H9 (cell line): ENCODE results near the gene HORMAD2. TPM values are rescaled to one million over a fixed set of nuclear protein-coding genes. Genes with fewer than 3 reads are reported as not detected.
"Not testable (repeated sequence)": the region's sequence is repeated elsewhere in the genome, so short reads cannot be mapped to it uniquely, and the experiment has no call there.

ENCODE experiments used
- DNase-seq: peaks from one replicate; pipeline ENCODE4 v3.0.0-alpha.2; 2017
- H2AFZ ChIP-seq: one replicate; pipeline ENCODE4 v1.6.1; 2013; ENCODE audit warnings: mild to moderate bottlenecking, low read length, control low read depth, moderate library complexity
- H2AK5ac ChIP-seq: 2 replicates; pipeline ENCODE4 v1.6.1; 2013; ENCODE audit warnings: low read length, control low read depth, mixed read lengths; ENCODE audit not compliant: insufficient read length
- H2BK120ac ChIP-seq: one replicate; pipeline ENCODE4 v1.6.1; 2013; ENCODE audit warnings: low read depth, mild to moderate bottlenecking, low read length, control low read depth, inconsistent platforms; ENCODE audit not compliant: poor library complexity, severe bottlenecking
- H2BK12ac ChIP-seq: 2 replicates; pipeline ENCODE4 v1.6.1; 2013; ENCODE audit warnings: low read length, control low read depth, mixed read lengths, low read depth; ENCODE audit not compliant: insufficient read length
- H2BK15ac ChIP-seq: 2 replicates; pipeline ENCODE4 v1.6.1; 2013; ENCODE audit warnings: low read depth, low read length, control low read depth
- H2BK20ac ChIP-seq: one replicate; pipeline ENCODE4 v1.6.1; 2013; ENCODE audit warnings: low read depth, mild to moderate bottlenecking, low read length, control low read depth, inconsistent platforms; ENCODE audit not compliant: poor library complexity, severe bottlenecking
- H2BK5ac ChIP-seq: 2 replicates; pipeline ENCODE4 v1.6.1; 2013; ENCODE audit warnings: low read length, control low read depth, mixed read lengths; ENCODE audit not compliant: insufficient read length
- H3K14ac ChIP-seq: 2 replicates; pipeline ENCODE4 v1.6.1; 2013; ENCODE audit warnings: low read length, control low read depth; ENCODE audit not compliant: insufficient read depth
- H3K18ac ChIP-seq: 2 replicates; pipeline ENCODE4 v1.6.1; 2013; ENCODE audit warnings: low read depth, mild to moderate bottlenecking, mixed read lengths, low read length, control low read depth; ENCODE audit not compliant: insufficient read length
- H3K23ac ChIP-seq: 2 replicates; pipeline ENCODE4 v1.6.1; 2013; ENCODE audit warnings: low read length, control low read depth, mixed read lengths, low read depth; ENCODE audit not compliant: insufficient read length
- H3K23me2 ChIP-seq: 2 replicates; pipeline ENCODE4 v1.6.1; 2013; ENCODE audit warnings: low read depth, mild to moderate bottlenecking, mixed read lengths, low read length, control low read depth; ENCODE audit not compliant: insufficient read length, poor library complexity, severe bottlenecking
- H3K27ac ChIP-seq: 2 replicates; pipeline ENCODE4 v1.5.1; 2013; ENCODE audit warnings: low read length, control low read depth, mixed read lengths, low read depth; ENCODE audit not compliant: insufficient read length
- H3K27me3 ChIP-seq: 2 replicates; pipeline ENCODE4 v1.6.1; 2013; ENCODE audit warnings: low read length, control low read depth, inconsistent platforms; ENCODE audit not compliant: insufficient read depth
- H3K4ac ChIP-seq: 2 replicates; pipeline ENCODE4 v1.6.1; 2013; ENCODE audit warnings: low read depth, mild to moderate bottlenecking, control low read depth, inconsistent platforms, low read length, moderate library complexity
- H3K4me1 ChIP-seq: 2 replicates; pipeline ENCODE4 v1.6.1; 2013; ENCODE audit warnings: low read length, control low read depth, inconsistent platforms; ENCODE audit not compliant: insufficient read depth
- H3K4me2 ChIP-seq: 2 replicates; pipeline ENCODE4 v1.6.1; 2013; ENCODE audit warnings: low read length, control low read depth, mixed read lengths; ENCODE audit not compliant: insufficient read length, insufficient read depth
- H3K56ac ChIP-seq: 2 replicates; pipeline ENCODE4 v1.6.1; 2013; ENCODE audit warnings: low read depth, mild to moderate bottlenecking, mixed read lengths, low read length, control low read depth; ENCODE audit not compliant: insufficient read length
- H3K79me1 ChIP-seq: 2 replicates; pipeline ENCODE4 v1.6.1; 2013; ENCODE audit warnings: low read depth, mild to moderate bottlenecking, moderate library complexity, low read length, control low read depth, inconsistent platforms; ENCODE audit not compliant: insufficient read depth, poor library complexity, severe bottlenecking
- H3K79me2 ChIP-seq: 2 replicates; pipeline ENCODE4 v1.6.1; 2013; ENCODE audit warnings: low read length, control low read depth, inconsistent platforms; ENCODE audit not compliant: insufficient read depth
- H3K9ac ChIP-seq: 2 replicates; pipeline ENCODE4 v1.6.1; 2013; ENCODE audit warnings: low read length, control low read depth, mixed read lengths; ENCODE audit not compliant: insufficient read length; ENCODE audit errors: extremely low read depth
- H3K9me3 ChIP-seq: one replicate; pipeline ENCODE4 v1.6.1; 2013; ENCODE audit warnings: low read depth, low read length, inconsistent platforms; ENCODE audit not compliant: control insufficient read depth
- H3T11ph ChIP-seq: one replicate; pipeline ENCODE4 v1.6.1; 2013; ENCODE audit warnings: mild to moderate bottlenecking, low read length, control low read depth, inconsistent platforms
- H4K20me1 ChIP-seq: one replicate; pipeline ENCODE4 v1.6.1; 2013; ENCODE audit not compliant: control insufficient read depth, insufficient read length, insufficient read depth
- H4K5ac ChIP-seq: 2 replicates; pipeline ENCODE4 v1.6.1; 2013; ENCODE audit warnings: low read depth, mild to moderate bottlenecking, mixed read lengths, low read length, control low read depth; ENCODE audit not compliant: insufficient read length
- H4K8ac ChIP-seq: replicated peaks from 2 replicates; pipeline ENCODE4 v1.6.1; 2013; ENCODE audit warnings: low read length, control low read depth, mixed read lengths, low read depth; ENCODE audit not compliant: insufficient read length
- H4K91ac ChIP-seq: 2 replicates; pipeline ENCODE4 v1.6.1; 2013; ENCODE audit warnings: low read depth, mild to moderate bottlenecking, moderate library complexity, mixed read lengths, low read length, control low read depth; ENCODE audit not compliant: insufficient read length
- H3K27ac Mint-ChIP-seq, 3 experiments: 2 replicates in 2 of 3; 3 replicates in 1 of 3; pipeline ENCODE4 v1.8.0; 2020 to 2021; ENCODE audit warnings: mixed read lengths in 3 of 3, mild to moderate bottlenecking in 1 of 3, moderate library complexity in 1 of 3
- H3K27me3 Mint-ChIP-seq: 2 replicates; pipeline ENCODE4 v1.8.0; 2021; ENCODE audit warnings: low read depth, mild to moderate bottlenecking, moderate library complexity, mixed read lengths
- H3K36me3 Mint-ChIP-seq, 3 experiments: 2 replicates in 2 of 3; 3 replicates in 1 of 3; pipeline ENCODE4 v1.8.0; 2020 to 2021; ENCODE audit warnings: low read depth in 3 of 3, mixed read lengths in 3 of 3; ENCODE audit not compliant: insufficient read depth in 1 of 3
- H3K4me1 Mint-ChIP-seq, 2 experiments: 2 replicates each; pipeline ENCODE4 v1.8.0; 2020; ENCODE audit warnings: mixed read lengths in 2 of 2
- H3K4me3 Mint-ChIP-seq, 2 experiments: 2 replicates in 1 of 2; 3 replicates in 1 of 2; pipeline ENCODE4 v1.8.0; 2020 to 2021; ENCODE audit warnings: mild to moderate bottlenecking in 2 of 2, mixed read lengths in 2 of 2, moderate library complexity in 1 of 2
- H3K9me3 Mint-ChIP-seq, 2 experiments: 2 replicates in 1 of 2; 3 replicates in 1 of 2; pipeline ENCODE4 v1.8.0; 2020; ENCODE audit warnings: mild to moderate bottlenecking in 2 of 2, mixed read lengths in 2 of 2, moderate library complexity in 1 of 2
- CTCF ChIP-seq: fragments of 200-600 bp; sonication (generic); conservative IDR thresholded peaks from 3 replicates; pipeline ENCODE4 v1.8.0; 2021; ENCODE audit warnings: antibody characterized with exemption, mild to moderate bottlenecking
- WGBS: extraction: QIAGEN DNeasy Blood & Tissue Kit; methylation state at CpG from one replicate; pipeline ENCODE4 v1.1.7; 2013; ENCODE audit warnings: missing lambda C conversion rate, low lambda C conversion rate, mixed read lengths; ENCODE audit not compliant: insufficient read length; ENCODE audit errors: extremely low coverage; 5-methylcytosine and 5-hydroxymethylcytosine counted together
- total RNA-seq: library from RNA; stranded (reverse); gene quantifications from 2 replicates; pipeline ENCODE4 v1.2.1, GENCODE V29; 2021

The HORMAD2 gene
- total RNA-seq, 1 experiment from 2014 or later: not detected

- no peak overlapping the region for H2BK5ac ChIP-seq
- no peak overlapping the region for H3K56ac ChIP-seq
- no peak overlapping the region for H3T11ph ChIP-seq
- no peak overlapping the region for H2BK120ac ChIP-seq
- H2BK12ac ChIP-seq: no peak overlapping the region
- Mint-ChIP-seq H3K27me3 (peaks cover 6% of the 10 kb centered on the region; the same call in 1 of the 2 replicates), H3K9me3 (no peaks in the 10 kb centered on the region), H3K36me3 (no peaks in the 10 kb centered on the region), H3K4me1 (peaks cover 21 to 26% of the 10 kb centered on the region in 2 experiments), H3K27ac (peak overlapping the region; percentile 49 to 87 (median 86); a peak in 5 of 7 replicates), H3K4me3 (no peak overlapping the region; a peak in 1 of 5 replicates)
- H3K23ac ChIP-seq: no peak overlapping the region
- no peak overlapping the region for H3K4ac ChIP-seq
- TF ChIP-seq CTCF: no peak
- no peak overlapping the region for H4K8ac ChIP-seq
- H3K4me1 ChIP-seq: peaks cover 6% of the 10 kb centered on the region; the same call in 1 of the 2 replicates
- H3K14ac ChIP-seq: peak overlapping the region; percentile 88; the same call in 1 of the 2 replicates
- H3K9me3 ChIP-seq: no peaks in the 10 kb centered on the region
- H4K5ac ChIP-seq: peak overlapping the region; percentile 8
- no peak overlapping the region for H3K27ac ChIP-seq
- no peaks in the 10 kb centered on the region for H3K79me2 ChIP-seq
- no peaks in the 10 kb centered on the region for H3K79me1 ChIP-seq
- H4K20me1 ChIP-seq: no peaks in the 10 kb centered on the region
- no peak overlapping the region for H2BK15ac ChIP-seq
- H4K91ac ChIP-seq: no peak overlapping the region
- no peaks in the 10 kb centered on the region for H3K23me2 ChIP-seq
- H3K27me3 ChIP-seq: no peaks in the 10 kb centered on the region
- no peak overlapping the region for H3K4me2 ChIP-seq
- no peak overlapping the region for H3K9ac ChIP-seq
- peak; percentile 56 for DNase-seq
- H2AFZ ChIP-seq: no peak overlapping the region
- peak overlapping the region; percentile 45 for H3K18ac ChIP-seq
- H2BK20ac ChIP-seq: no peak overlapping the region
- H2AK5ac ChIP-seq: no peak overlapping the region
- no CpG with 5 or more reads among the region's 12 CpGs for WGBS
Measured at GRCh38 chr22:30214703-30215407, 134.6 kb downstream of the HORMAD2 start.

GRCh38 chr22:30216272-30216671, 136.0 kb downstream of the HORMAD2 start:
- not testable (repeated sequence) for H4K20me1 ChIP-seq, H3K27me3 ChIP-seq, H3K23ac ChIP-seq, H3K27ac Mint-ChIP-seq, H2BK15ac ChIP-seq, H3K9me3 ChIP-seq, H3K18ac ChIP-seq, H3K9ac ChIP-seq, H3K36me3 Mint-ChIP-seq, H2BK20ac ChIP-seq, H4K5ac ChIP-seq, H3K79me1 ChIP-seq, H2BK12ac ChIP-seq, H3K4me1 ChIP-seq, H3K9me3 Mint-ChIP-seq, H3K79me2 ChIP-seq, H2AK5ac ChIP-seq, H4K8ac ChIP-seq, H2BK5ac ChIP-seq, H3K56ac ChIP-seq, H4K91ac ChIP-seq, H3K27ac ChIP-seq, H3T11ph ChIP-seq, H2AFZ ChIP-seq, H3K4me2 ChIP-seq, H2BK120ac ChIP-seq, H3K23me2 ChIP-seq, H3K14ac ChIP-seq, H3K4ac ChIP-seq, H3K27me3 Mint-ChIP-seq, DNase-seq, H3K4me3 Mint-ChIP-seq
- WGBS: no CpG with 5 or more reads among the region's 3 CpGs
- peaks cover 13 to 17% of the 10 kb centered on the region in 2 experiments for H3K4me1 Mint-ChIP-seq
